Adrenal gland (tissue), 12 donors: ENCODE measurements around the gene TMCO6. TPM values are rescaled to one million over a fixed set of nuclear protein-coding genes. Genes with fewer than 3 reads are reported as not detected.
"Not testable (repeated sequence)": the region's sequence is repeated elsewhere in the genome, so short reads cannot be mapped to it uniquely, and the experiment has no call there.

Experiments
- DNase-seq, 7 donors: peaks; one replicate each; pipeline ENCODE4 v3.0.0-alpha.2; 2019 to 2020
- H3K27ac ChIP-seq, 5 donors: fragments of 200-600 bp; sonication (generic) in 4 of 5; 1 replicate in 3 of 5; 2 replicates in 2 of 5; pipeline versions ENCODE4 v1.5.1 to v1.8.0; 2016 to 2020; ENCODE audit warnings: mild to moderate bottlenecking in 1 of 5
- H3K27me3 ChIP-seq: fragments of 200-600 bp; 2 replicates; pipeline ENCODE4 v1.8.0; 2021
- H3K36me3 ChIP-seq, 2 donors: fragments of 200-600 bp; replicated peaks in 1 of 2; 1 replicate in 1 of 2; 2 replicates in 1 of 2; pipeline versions ENCODE4 v1.5.1 to v1.8.0; 2018 to 2022
- H3K4me1 ChIP-seq, 2 donors: fragments of 200-600 bp; replicated peaks in 1 of 2; 1 replicate in 1 of 2; 2 replicates in 1 of 2; pipeline versions ENCODE4 v1.5.1 to v1.8.0; 2018 to 2021
- H3K4me3 ChIP-seq, 4 donors: fragments of 200-600 bp; sonication (generic) in 3 of 4; one replicate each; pipeline ENCODE4 v1.5.1; 2016 to 2018
- H3K9me3 ChIP-seq, 3 donors: fragments of 200-600 bp; sonication (generic) in 1 of 3; replicated peaks in 1 of 3; 1 replicate in 2 of 3; 2 replicates in 1 of 3; pipeline versions ENCODE4 v1.5.1 to v1.8.0; 2016 to 2021
- CTCF ChIP-seq, 6 experiments: fragments of 450-650 bp in 4 of 6; fragments of 200-600 bp in 2 of 6; sonication (generic) in 1 of 6; IDR thresholded peaks; 1 replicate in 5 of 6; 2 replicates in 1 of 6; pipeline versions ENCODE4 v1.5.1 to v1.8.0; 2016 to 2021; ENCODE audit warnings: antibody characterized with exemption in 6 of 6, mild to moderate bottlenecking in 2 of 6, moderate library complexity in 1 of 6
- POLR2A ChIP-seq, 2 donors: fragments of 450-650 bp; IDR thresholded peaks; one replicate each; pipeline ENCODE4 v1.6.1; 2017; ENCODE audit warnings: antibody characterized with exemption in 2 of 2, mild to moderate bottlenecking in 2 of 2, moderate library complexity in 1 of 2
- WGBS, 4 donors: extraction: QIAGEN DNeasy Blood & Tissue Kit in 2 of 4; methylation state at CpG; one replicate each; pipeline versions ENCODE4 v1.1.5 to v1.1.7; 2013 to 2017; 5-methylcytosine and 5-hydroxymethylcytosine counted together
- intact Hi-C, 2 donors: fragments of 100-400 bp; cut with DNase I; formaldehyde crosslinking; loops; one replicate each; pipeline versions ENCODE4 v1.14.1 to v1.15.0; 2022 to 2023
- polyA plus RNA-seq, 3 donors: library from polyadenylated mRNA; stranded (reverse); fragments of 200-250 nt in 2 of 3; fragments of 350-450 nt in 1 of 3; fragmentation: Illumina TruSeq in 1 of 3; extraction: RNeasy Lipid Tissue Mini Kit (QIAGEN cat#74804) in 1 of 3; gene quantifications; one replicate each; pipeline ENCODE4 v1.2.3, GENCODE V29; 2013 to 2014
- total RNA-seq, 9 donors: library from RNA; depleted of rRNA in 4 of 9; stranded (reverse); fragments of >200 nt in 4 of 9; fragments of 120-200 nt in 1 of 9; fragmentation: NEBNext Ultra II Directional in 1 of 9; extraction: Animal tissue kit (Norgen Biotek cat#: 25700) in 1 of 9; gene quantifications; one replicate each; pipeline versions ENCODE4 v1.1.0 to v1.2.4, GENCODE V29; 2013 to 2023
- donor health status: healthy with polysubstance abuse.
- donor health status: Bipolar disorder and iron deficiency.
- donor health status: DM: yes; HTN: yes; CAD: no.
- donor health status: DM: no; HTN: no; CAD: no.
- donor health status: DM: no; HTN: no; CAD: no.
- donor health status: DM: yes; HTN: yes; CAD: no.

TMCO6 gene
- total and polyA plus RNA-seq, 12 donors, result 5.6 to 348 (median 27.4) TPM

GRCh38 chr5:140600096-140600495 is 39.2 kb upstream of the TMCO6 start:
- intact Hi-C loops, result no loop called here
- no peak overlapping the region for H3K27ac ChIP-seq
- DNase-seq, result no peak
- no peaks in the 10 kb centered on the region for H3K36me3 ChIP-seq
- no peak for TF ChIP-seq POLR2A (IDR thresholded peaks at IDR 0.05)
- H3K27me3 ChIP-seq, result no peaks in the 10 kb centered on the region
- no peak overlapping the region for H3K4me3 ChIP-seq
- peaks cover 26 to 32% of the 10 kb centered on the region in 2 donors for H3K4me1 ChIP-seq
- H3K9me3 ChIP-seq, result no peaks in the 10 kb centered on the region

DNA sequence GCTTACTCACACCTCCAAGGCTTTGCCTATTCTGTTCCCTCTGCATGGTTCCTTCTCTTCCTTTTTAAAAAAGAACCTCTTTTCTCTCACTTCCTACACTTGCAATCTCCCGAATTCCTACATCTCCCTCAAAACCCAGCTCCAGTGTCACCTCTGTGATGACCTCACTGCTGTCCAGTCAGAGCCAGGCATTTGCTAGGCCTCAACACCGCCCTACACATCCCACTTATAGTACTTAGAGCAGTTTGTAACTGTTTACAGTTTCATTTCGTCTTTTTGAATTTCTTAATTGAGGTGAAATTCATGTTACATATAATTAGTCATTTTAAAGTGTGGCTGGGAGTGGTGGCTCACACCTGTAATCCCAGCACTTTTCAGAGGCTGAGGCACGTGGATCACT is 37.1 kb upstream of the TMCO6 start:
- TF ChIP-seq CTCF (IDR thresholded peaks at IDR 0.05) (no peak), POLR2A (IDR thresholded peaks at IDR 0.05) (no peak)
- Histone ChIP-seq H3K36me3 (no peaks in the 10 kb centered on the region), H3K4me3 (no peak overlapping the region), H3K4me1 (peaks cover 5 to 11% of the 10 kb centered on the region in 2 donors), H3K27me3 (no peaks in the 10 kb centered on the region), H3K27ac (peak overlapping the region; percentile 50 to 82 (median 80)), H3K9me3 (no peaks in the 10 kb centered on the region)
- no peak for DNase-seq
- intact Hi-C loops, result no loop called here
- WGBS, 4 donors, result 68 to 79% (median 74%) methylated on average over 4 of the region's 4 CpGs

DNA sequence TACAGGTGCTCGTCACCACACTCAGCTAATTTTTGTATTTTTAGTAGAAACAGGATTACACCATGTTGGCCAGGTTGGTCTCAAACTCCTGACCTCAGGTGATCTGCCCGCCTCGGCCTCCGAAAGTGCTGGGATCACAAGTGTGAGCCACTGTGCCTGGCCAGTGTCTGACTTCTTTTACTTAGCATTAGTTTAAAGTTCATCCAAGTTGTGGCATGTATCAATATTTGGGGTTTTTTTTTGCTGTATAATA is 35.9 kb upstream of the TMCO6 start:
- intact Hi-C loops, H3K4me3 ChIP-seq, H3K36me3 ChIP-seq, H3K27me3 ChIP-seq, DNase-seq, H3K9me3 ChIP-seq, H3K4me1 ChIP-seq: not testable (repeated sequence)
- WGBS, 4 donors, result 90 to 97% (median 95%) methylated on average over 4 of the region's 4 CpGs
- H3K27ac ChIP-seq, result peak overlapping the region in 4 of 5 donors; percentile 40 to 82 (median 80)

DNA sequence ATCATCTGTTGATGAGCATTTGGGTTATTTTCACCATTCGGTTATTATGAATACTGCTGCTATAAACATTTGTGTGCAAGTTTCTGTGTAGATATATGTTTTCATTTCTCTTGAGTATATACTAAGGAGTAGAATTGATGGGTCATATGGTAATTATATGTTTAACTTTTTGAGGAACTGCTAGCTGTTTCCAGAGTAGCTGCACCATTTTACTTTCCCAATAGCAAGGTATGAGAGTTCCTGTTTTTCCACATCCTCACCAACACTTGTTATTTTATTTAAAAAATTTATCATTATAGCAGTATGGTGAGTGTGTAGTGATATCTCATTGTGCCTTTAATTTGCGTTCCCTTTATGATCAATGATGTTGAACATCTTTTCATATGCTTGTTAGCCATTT is 35.5 kb upstream of the TMCO6 start:
- 90 to 99% (median 93%) methylated on average over 2 of the region's 2 CpGs for WGBS, 4 donors
- TF ChIP-seq POLR2A (IDR thresholded peaks at IDR 0.05) (no peak), CTCF (IDR thresholded peaks at IDR 0.05) (no peak)
- intact Hi-C loops, result no loop called here
- Histone ChIP-seq H3K4me3 (no peak overlapping the region), H3K4me1 (peaks cover 5 to 9% of the 10 kb centered on the region in 2 donors), H3K27ac (peak overlapping the region in 3 of 5 donors; percentile 80 to 82 (median 81)), H3K36me3 (no peaks in the 10 kb centered on the region), H3K27me3 (no peaks in the 10 kb centered on the region), H3K9me3 (no peaks in the 10 kb centered on the region)
- DNase-seq, result no peak

- H3K4me1 ChIP-seq, result peaks cover 5 to 14% of the 10 kb centered on the region in 2 donors
- H3K36me3 ChIP-seq, result no peaks in the 10 kb centered on the region
- intact Hi-C loops, result no loop called here
- H3K27me3 ChIP-seq, result no peaks in the 10 kb centered on the region
- no peak overlapping the region for H3K27ac ChIP-seq
- DNase-seq, result no peak
- no peak overlapping the region for H3K4me3 ChIP-seq
- 53 to 72% (median 64%) methylated on average over 3 of the region's 3 CpGs for WGBS, 4 donors
- H3K9me3 ChIP-seq, result no peaks in the 10 kb centered on the region
- TF ChIP-seq CTCF (IDR thresholded peaks at IDR 0.05) (no peak), POLR2A (IDR thresholded peaks at IDR 0.05) (no peak)
Observed at GRCh38 chr5:140605879-140606278, 33.4 kb upstream of the TMCO6 start.
